WTC11 (cell line): ENCODE results near the gene MADD. TPM values are rescaled to one million over a fixed set of nuclear protein-coding genes. Genes with fewer than 3 reads are reported as not detected.

ENCODE experiments used
- ATAC-seq: fragments of 200-7000 bp; cut with Tn5 transposase; 2 replicates; pipeline ENCODE4 v1.10.0; 2021; ENCODE audit warnings: mild to moderate bottlenecking, moderate library complexity
- CTCF ChIA-PET: fragments of 300-600 bp; sonication (Branson Sonifier 250); formaldehyde crosslinking; loops from one replicate; lab custom pipeline; 2021; ENCODE audit warnings: antibody characterized with exemption; lab: Charles Lee
- POLR2A ChIA-PET: fragments of 350-600 bp; sonication (Branson Sonifier 250); formaldehyde crosslinking; loops from one replicate; lab custom pipeline; 2021; ENCODE audit warnings: antibody characterized with exemption; lab: Charles Lee
- DNase-seq: peaks from one replicate; pipeline ENCODE4 v3.0.0; 2021; ENCODE audit warnings: low spot score
- H3K27ac Mint-ChIP-seq: 2 replicates; pipeline ENCODE4 v1.8.0; 2021; ENCODE audit warnings: mixed read lengths
- H3K27me3 Mint-ChIP-seq: 2 replicates; pipeline ENCODE4 v1.8.0; 2021; ENCODE audit warnings: low read depth, mild to moderate bottlenecking, moderate library complexity, mixed read lengths
- H3K36me3 Mint-ChIP-seq: 2 replicates; pipeline ENCODE4 v1.8.0; 2021; ENCODE audit warnings: mixed read lengths
- H3K4me1 Mint-ChIP-seq: 2 replicates; pipeline ENCODE4 v1.8.0; 2022; ENCODE audit warnings: mixed read lengths
- H3K4me3 Mint-ChIP-seq: 2 replicates; pipeline ENCODE4 v1.8.0; 2021; ENCODE audit warnings: mild to moderate bottlenecking, moderate library complexity, mixed read lengths
- H3K9me3 Mint-ChIP-seq: 2 replicates; pipeline ENCODE4 v1.8.0; 2021; ENCODE audit warnings: mixed read lengths
- FOXP1 ChIP-seq: sonication (generic); formaldehyde crosslinking; IDR thresholded peaks from 2 replicates; pipeline ENCODE4 v1.8.0; 2022; ENCODE audit warnings: missing genetic modification reagents, mild to moderate bottlenecking, moderate library complexity, borderline replicate concordance
- GABPB1 ChIP-seq: sonication (generic); formaldehyde crosslinking; IDR thresholded peaks from 2 replicates; pipeline ENCODE4 v1.8.1; 2023; ENCODE audit warnings: mild to moderate bottlenecking, missing genetic modification reagents
- IRF2 ChIP-seq: sonication (generic); formaldehyde crosslinking; IDR thresholded peaks from 2 replicates; pipeline ENCODE4 v1.8.0; 2022; ENCODE audit warnings: low read depth, missing genetic modification reagents, borderline replicate concordance
- MXD4 ChIP-seq: fragments of 250-450 bp; sonication (Bioruptor Pico); IDR thresholded peaks from 2 replicates; pipeline ENCODE4 v1.8.0; 2021; ENCODE audit warnings: mild to moderate bottlenecking, moderate library complexity, borderline replicate concordance
- MYBL2 ChIP-seq: sonication (generic); formaldehyde crosslinking; IDR thresholded peaks from 2 replicates; pipeline ENCODE4 v1.8.1; 2023; ENCODE audit warnings: mild to moderate bottlenecking, moderate library complexity, missing genetic modification reagents
- NFATC4 ChIP-seq: fragments of 250-450 bp; sonication (Bioruptor Pico); IDR thresholded peaks from 2 replicates; pipeline ENCODE4 v1.9.0; 2021; ENCODE audit warnings: mild to moderate bottlenecking
- NR1H2 ChIP-seq: sonication (generic); formaldehyde crosslinking; IDR thresholded peaks from 2 replicates; pipeline ENCODE4 v1.9.0; 2021; ENCODE audit warnings: mild to moderate bottlenecking, moderate library complexity, missing genetic modification reagents
- OVOL2 ChIP-seq: fragments of 250-450 bp; sonication (Bioruptor Pico); IDR thresholded peaks from 2 replicates; pipeline ENCODE4 v1.9.0; 2021; ENCODE audit warnings: mild to moderate bottlenecking, borderline replicate concordance
- RELA ChIP-seq: sonication (generic); formaldehyde crosslinking; IDR thresholded peaks from 2 replicates; pipeline ENCODE4 v1.8.1; 2022; ENCODE audit warnings: missing genetic modification reagents, mild to moderate bottlenecking, borderline replicate concordance
- SMAD4 ChIP-seq: sonication (generic); formaldehyde crosslinking; IDR thresholded peaks from 2 replicates; pipeline ENCODE4 v1.8.0; 2022; ENCODE audit warnings: mild to moderate bottlenecking, missing genetic modification reagents
- TP53 ChIP-seq: sonication (generic); formaldehyde crosslinking; IDR thresholded peaks from 2 replicates; pipeline ENCODE4 v1.8.1; 2023; ENCODE audit warnings: mild to moderate bottlenecking, missing genetic modification reagents
- ZNF121 ChIP-seq: sonication (generic); formaldehyde crosslinking; IDR thresholded peaks from 2 replicates; pipeline ENCODE4 v1.8.0; 2023; ENCODE audit warnings: missing genetic modification reagents
- ZNF396 ChIP-seq: fragments of 250-450 bp; sonication (Bioruptor Pico); IDR thresholded peaks from 2 replicates; pipeline ENCODE4 v1.8.0; 2021; ENCODE audit warnings: mild to moderate bottlenecking, moderate library complexity, borderline replicate concordance
- ZNF416 ChIP-seq: fragments of 250-450 bp; sonication (Bioruptor Pico); IDR thresholded peaks from 2 replicates; pipeline ENCODE4 v1.9.0; 2021; ENCODE audit warnings: mild to moderate bottlenecking, inconsistent platforms
- total RNA-seq: library from RNA; stranded (reverse); gene quantifications from 3 replicates; pipeline ENCODE4 v1.2.3, GENCODE V29; 2021
- TF ChIP-seq, protein P1 (sequence below): sonication (generic); formaldehyde crosslinking; IDR thresholded peaks from 2 replicates; pipeline ENCODE4 v1.8.0; 2022; ENCODE audit warnings: missing genetic modification reagents
- TF ChIP-seq, protein P2 (sequence below): sonication (generic); formaldehyde crosslinking; IDR thresholded peaks from 2 replicates; pipeline ENCODE4 v1.8.0; 2022; ENCODE audit warnings: mild to moderate bottlenecking, missing genetic modification reagents
- TF ChIP-seq, protein P3 (sequence below): sonication (generic); formaldehyde crosslinking; IDR thresholded peaks from 2 replicates; pipeline ENCODE4 v1.8.1; 2023; ENCODE audit warnings: mild to moderate bottlenecking, missing genetic modification reagents
- TF ChIP-seq, protein P4 (sequence below): sonication (generic); formaldehyde crosslinking; IDR thresholded peaks from 2 replicates; pipeline ENCODE4 v1.8.1; 2022; ENCODE audit warnings: mild to moderate bottlenecking, missing genetic modification reagents, moderate library complexity, borderline replicate concordance
- TF ChIP-seq, protein P5 (sequence below): sonication (generic); formaldehyde crosslinking; IDR thresholded peaks from 2 replicates; pipeline ENCODE4 v1.8.0; 2022; ENCODE audit warnings: mild to moderate bottlenecking, missing genetic modification reagents
- TF ChIP-seq, protein P6 (sequence below): sonication (generic); formaldehyde crosslinking; IDR thresholded peaks from 2 replicates; pipeline ENCODE4 v1.8.1; 2022; ENCODE audit warnings: low read depth, mild to moderate bottlenecking, moderate library complexity, missing genetic modification reagents, borderline replicate concordance
- TF ChIP-seq, protein P7 (sequence below): fragments of 250-450 bp; sonication (Bioruptor Pico); IDR thresholded peaks from 2 replicates; pipeline ENCODE4 v2.1.2; 2022; ENCODE audit warnings: mild to moderate bottlenecking, moderate library complexity

Gene MADD
- total RNA-seq, 1 experiment from 2014 or later, result 47.5 TPM

DNA sequence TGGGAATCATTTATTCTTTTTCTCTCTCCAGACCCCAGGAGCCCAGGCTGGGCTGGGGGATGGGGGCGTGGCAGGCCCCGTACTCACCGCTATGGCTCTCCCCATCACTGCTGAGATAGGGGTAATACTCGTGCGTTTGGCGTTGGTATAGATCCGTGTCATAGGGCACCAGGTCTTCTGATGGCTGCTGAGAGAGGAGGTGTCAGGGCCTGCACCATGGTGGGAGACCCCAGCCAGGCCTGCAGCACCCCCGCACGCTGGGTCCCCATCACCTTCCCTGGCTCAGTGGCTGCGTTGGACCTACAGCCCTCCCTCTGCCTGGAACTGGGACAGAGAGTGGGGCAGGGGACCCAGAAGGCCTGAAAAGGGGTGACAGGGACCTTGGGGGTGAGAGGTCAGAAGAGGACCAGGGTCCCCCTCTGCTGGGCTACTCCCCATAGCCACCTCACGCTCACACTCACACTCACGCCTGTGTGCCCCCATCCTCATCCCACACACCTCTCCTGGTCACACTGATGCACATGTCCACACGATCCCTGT lies 105.7 kb downstream of the MADD start (continued):
- TF ChIP-seq, protein P1, sequence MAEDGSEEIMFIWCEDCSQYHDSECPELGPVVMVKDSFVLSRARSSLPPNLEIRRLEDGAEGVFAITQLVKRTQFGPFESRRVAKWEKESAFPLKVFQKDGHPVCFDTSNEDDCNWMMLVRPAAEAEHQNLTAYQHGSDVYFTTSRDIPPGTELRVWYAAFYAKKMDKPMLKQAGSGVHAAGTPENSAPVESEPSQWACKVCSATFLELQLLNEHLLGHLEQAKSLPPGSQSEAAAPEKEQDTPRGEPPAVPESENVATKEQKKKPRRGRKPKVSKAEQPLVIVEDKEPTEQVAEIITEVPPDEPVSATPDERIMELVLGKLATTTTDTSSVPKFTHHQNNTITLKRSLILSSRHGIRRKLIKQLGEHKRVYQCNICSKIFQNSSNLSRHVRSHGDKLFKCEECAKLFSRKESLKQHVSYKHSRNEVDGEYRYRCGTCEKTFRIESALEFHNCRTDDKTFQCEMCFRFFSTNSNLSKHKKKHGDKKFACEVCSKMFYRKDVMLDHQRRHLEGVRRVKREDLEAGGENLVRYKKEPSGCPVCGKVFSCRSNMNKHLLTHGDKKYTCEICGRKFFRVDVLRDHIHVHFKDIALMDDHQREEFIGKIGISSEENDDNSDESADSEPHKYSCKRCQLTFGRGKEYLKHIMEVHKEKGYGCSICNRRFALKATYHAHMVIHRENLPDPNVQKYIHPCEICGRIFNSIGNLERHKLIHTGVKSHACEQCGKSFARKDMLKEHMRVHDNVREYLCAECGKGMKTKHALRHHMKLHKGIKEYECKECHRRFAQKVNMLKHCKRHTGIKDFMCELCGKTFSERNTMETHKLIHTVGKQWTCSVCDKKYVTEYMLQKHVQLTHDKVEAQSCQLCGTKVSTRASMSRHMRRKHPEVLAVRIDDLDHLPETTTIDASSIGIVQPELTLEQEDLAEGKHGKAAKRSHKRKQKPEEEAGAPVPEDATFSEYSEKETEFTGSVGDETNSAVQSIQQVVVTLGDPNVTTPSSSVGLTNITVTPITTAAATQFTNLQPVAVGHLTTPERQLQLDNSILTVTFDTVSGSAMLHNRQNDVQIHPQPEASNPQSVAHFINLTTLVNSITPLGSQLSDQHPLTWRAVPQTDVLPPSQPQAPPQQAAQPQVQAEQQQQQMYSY (CRISPR knock-in tag), result no peak
- TF ChIP-seq MXD4 (CRISPR knock-in tag) (no peak), NR1H2 (CRISPR knock-in tag) (no peak), GABPB1 (CRISPR knock-in tag) (no peak), TP53 (no peak), NFATC4 (CRISPR knock-in tag) (no peak), OVOL2 (CRISPR knock-in tag) (no peak), IRF2 (CRISPR knock-in tag) (no peak), FOXP1 (CRISPR knock-in tag) (no peak), RELA (CRISPR knock-in tag) (no peak)
- TF ChIP-seq, protein P2, sequence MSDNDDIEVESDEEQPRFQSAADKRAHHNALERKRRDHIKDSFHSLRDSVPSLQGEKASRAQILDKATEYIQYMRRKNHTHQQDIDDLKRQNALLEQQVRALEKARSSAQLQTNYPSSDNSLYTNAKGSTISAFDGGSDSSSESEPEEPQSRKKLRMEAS (CRISPR knock-in tag), result no peak
- TF ChIP-seq, protein P3, sequence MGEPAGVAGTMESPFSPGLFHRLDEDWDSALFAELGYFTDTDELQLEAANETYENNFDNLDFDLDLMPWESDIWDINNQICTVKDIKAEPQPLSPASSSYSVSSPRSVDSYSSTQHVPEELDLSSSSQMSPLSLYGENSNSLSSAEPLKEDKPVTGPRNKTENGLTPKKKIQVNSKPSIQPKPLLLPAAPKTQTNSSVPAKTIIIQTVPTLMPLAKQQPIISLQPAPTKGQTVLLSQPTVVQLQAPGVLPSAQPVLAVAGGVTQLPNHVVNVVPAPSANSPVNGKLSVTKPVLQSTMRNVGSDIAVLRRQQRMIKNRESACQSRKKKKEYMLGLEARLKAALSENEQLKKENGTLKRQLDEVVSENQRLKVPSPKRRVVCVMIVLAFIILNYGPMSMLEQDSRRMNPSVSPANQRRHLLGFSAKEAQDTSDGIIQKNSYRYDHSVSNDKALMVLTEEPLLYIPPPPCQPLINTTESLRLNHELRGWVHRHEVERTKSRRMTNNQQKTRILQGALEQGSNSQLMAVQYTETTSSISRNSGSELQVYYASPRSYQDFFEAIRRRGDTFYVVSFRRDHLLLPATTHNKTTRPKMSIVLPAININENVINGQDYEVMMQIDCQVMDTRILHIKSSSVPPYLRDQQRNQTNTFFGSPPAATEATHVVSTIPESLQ, result no peak
- TF ChIP-seq, protein P4, sequence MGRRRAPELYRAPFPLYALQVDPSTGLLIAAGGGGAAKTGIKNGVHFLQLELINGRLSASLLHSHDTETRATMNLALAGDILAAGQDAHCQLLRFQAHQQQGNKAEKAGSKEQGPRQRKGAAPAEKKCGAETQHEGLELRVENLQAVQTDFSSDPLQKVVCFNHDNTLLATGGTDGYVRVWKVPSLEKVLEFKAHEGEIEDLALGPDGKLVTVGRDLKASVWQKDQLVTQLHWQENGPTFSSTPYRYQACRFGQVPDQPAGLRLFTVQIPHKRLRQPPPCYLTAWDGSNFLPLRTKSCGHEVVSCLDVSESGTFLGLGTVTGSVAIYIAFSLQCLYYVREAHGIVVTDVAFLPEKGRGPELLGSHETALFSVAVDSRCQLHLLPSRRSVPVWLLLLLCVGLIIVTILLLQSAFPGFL (CRISPR knock-in tag), result no peak
- TF ChIP-seq, protein P5, sequence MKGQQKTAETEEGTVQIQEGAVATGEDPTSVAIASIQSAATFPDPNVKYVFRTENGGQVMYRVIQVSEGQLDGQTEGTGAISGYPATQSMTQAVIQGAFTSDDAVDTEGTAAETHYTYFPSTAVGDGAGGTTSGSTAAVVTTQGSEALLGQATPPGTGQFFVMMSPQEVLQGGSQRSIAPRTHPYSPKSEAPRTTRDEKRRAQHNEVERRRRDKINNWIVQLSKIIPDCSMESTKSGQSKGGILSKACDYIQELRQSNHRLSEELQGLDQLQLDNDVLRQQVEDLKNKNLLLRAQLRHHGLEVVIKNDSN (CRISPR knock-in tag), result no peak

DNA sequence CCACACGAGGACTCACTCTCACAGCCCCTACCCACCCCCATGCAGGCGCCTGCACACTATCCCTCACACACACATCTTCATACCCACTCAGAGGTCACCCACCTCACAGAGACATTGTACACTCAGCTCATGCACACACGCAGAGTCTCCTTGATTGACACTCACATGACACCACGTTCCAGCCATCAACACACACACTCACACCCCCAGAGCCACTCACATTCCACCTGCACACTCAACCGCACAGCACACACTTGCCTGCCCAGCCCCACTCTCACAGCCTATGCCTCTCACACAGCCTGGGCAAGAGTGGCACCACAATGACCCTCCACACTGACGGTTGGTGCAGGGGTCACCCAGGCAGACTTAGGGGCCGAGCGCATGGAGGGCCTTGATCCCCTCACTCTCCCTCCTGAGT lies 106.2 kb downstream of the MADD start:
- Mint-ChIP-seq H3K27me3 (no peaks in the 10 kb centered on the region), H3K9me3 (no peaks in the 10 kb centered on the region), H3K4me1 (peaks cover 2% of the 10 kb centered on the region; the same call in 1 of the 2 replicates), H3K4me3 (no peak overlapping the region), H3K36me3 (no peaks in the 10 kb centered on the region), H3K27ac (no peak overlapping the region)
- DNase-seq, result no peak
- TF ChIP-seq SMAD4, result no peak
- TF ChIP-seq MYBL2 (CRISPR knock-in tag), result no peak
- no peak for TF ChIP-seq ZNF121 (CRISPR knock-in tag)
- TF ChIP-seq, protein P6, sequence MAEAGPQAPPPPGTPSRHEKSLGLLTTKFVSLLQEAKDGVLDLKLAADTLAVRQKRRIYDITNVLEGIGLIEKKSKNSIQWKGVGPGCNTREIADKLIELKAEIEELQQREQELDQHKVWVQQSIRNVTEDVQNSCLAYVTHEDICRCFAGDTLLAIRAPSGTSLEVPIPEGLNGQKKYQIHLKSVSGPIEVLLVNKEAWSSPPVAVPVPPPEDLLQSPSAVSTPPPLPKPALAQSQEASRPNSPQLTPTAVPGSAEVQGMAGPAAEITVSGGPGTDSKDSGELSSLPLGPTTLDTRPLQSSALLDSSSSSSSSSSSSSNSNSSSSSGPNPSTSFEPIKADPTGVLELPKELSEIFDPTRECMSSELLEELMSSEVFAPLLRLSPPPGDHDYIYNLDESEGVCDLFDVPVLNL (CRISPR knock-in tag), result no peak
- TF ChIP-seq ZNF396 (CRISPR knock-in tag), result no peak
- TF ChIP-seq, protein P7, sequence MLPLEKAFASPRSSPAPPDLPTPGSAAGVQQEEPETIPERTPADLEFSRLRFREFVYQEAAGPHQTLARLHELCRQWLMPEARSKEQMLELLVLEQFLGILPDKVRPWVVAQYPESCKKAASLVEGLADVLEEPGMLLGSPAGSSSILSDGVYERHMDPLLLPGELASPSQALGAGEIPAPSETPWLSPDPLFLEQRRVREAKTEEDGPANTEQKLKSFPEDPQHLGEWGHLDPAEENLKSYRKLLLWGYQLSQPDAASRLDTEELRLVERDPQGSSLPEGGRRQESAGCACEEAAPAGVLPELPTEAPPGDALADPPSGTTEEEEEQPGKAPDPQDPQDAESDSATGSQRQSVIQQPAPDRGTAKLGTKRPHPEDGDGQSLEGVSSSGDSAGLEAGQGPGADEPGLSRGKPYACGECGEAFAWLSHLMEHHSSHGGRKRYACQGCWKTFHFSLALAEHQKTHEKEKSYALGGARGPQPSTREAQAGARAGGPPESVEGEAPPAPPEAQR, result no peak
- TF ChIP-seq ZNF416 (CRISPR knock-in tag), result no peak
- no peak for ATAC-seq
- ChIA-PET POLR2A (interaction anchor here (0.9 kb wide), 1 partner anchor 24 kb away, joined by 3 read pairs; no protein-coding TSS in a partner anchor), CTCF (interaction anchor here (1.0 to 1.7 kb wide), 4 partner anchors 21 to 40 kb away, joined by 4 to 9 read pairs (median 4); no protein-coding TSS in a partner anchor)
